Heart right ventricle (tissue), 16 donors: Measurements from ENCODE around the gene DENND1A. TPM values are rescaled to one million over a fixed set of nuclear protein-coding genes. Genes with fewer than 3 reads are reported as not detected.
"Not testable (repeated sequence)": the region's sequence is repeated elsewhere in the genome, so short reads cannot be mapped to it uniquely, and the experiment has no call there.

ENCODE experiments used
- ATAC-seq, 8 donors: fragments of 200-7000 bp; cut with Tn5 transposase; one replicate each; pipeline ENCODE4 v1.9.1; 2020; ENCODE audit warnings: mild to moderate bottlenecking in 8 of 8, moderate library complexity in 8 of 8, moderate number of reproducible peaks in 1 of 8
- DNase-seq, 2 donors: peaks; one replicate each; pipeline ENCODE4 v3.0.0-alpha.2; 2020
- H3K27ac ChIP-seq, 10 donors: fragments of 200-600 bp; sonication (generic) in 2 of 10; one replicate each; pipeline versions ENCODE4 v1.5.0 to v1.8.0; 2020 to 2022; ENCODE audit warnings: mild to moderate bottlenecking in 3 of 10
- H3K27me3 ChIP-seq, 7 donors: fragments of 200-600 bp; one replicate each; pipeline ENCODE4 v1.8.0; 2021 to 2022; ENCODE audit warnings: mild to moderate bottlenecking in 2 of 7
- H3K36me3 ChIP-seq, 9 donors: fragments of 200-600 bp; sonication (generic) in 1 of 9; one replicate each; pipeline versions ENCODE4 v1.5.0 to v1.8.0; 2020 to 2022; ENCODE audit warnings: mild to moderate bottlenecking in 2 of 9
- H3K4me1 ChIP-seq, 9 donors: fragments of 200-600 bp; sonication (generic) in 1 of 9; one replicate each; pipeline versions ENCODE4 v1.5.0 to v1.8.0; 2020 to 2022; ENCODE audit warnings: mild to moderate bottlenecking in 4 of 9
- H3K4me3 ChIP-seq, 10 donors: fragments of 200-600 bp; sonication (generic) in 2 of 10; one replicate each; pipeline versions ENCODE4 v1.5.0 to v1.8.0; 2020 to 2022; ENCODE audit warnings: mild to moderate bottlenecking in 7 of 10, moderate library complexity in 2 of 10
- H3K9me3 ChIP-seq, 11 donors: fragments of 200-600 bp in 10 of 11; sonication (generic) in 2 of 11; one replicate each; pipeline versions ENCODE4 v1.5.0 to v1.8.0; 2013 to 2022; ENCODE audit warnings: mild to moderate bottlenecking in 2 of 11, control low read depth in 1 of 11, moderate library complexity in 1 of 11
- WGBS, 2 donors: extraction: QIAGEN DNeasy Blood & Tissue Kit; methylation state at CpG; one replicate each; pipeline ENCODE4 v1.1.7; 2013; ENCODE audit warnings: inconsistent platforms in 1 of 2; 5-methylcytosine and 5-hydroxymethylcytosine counted together
- intact Hi-C, 10 donors: fragments of 100-400 bp; cut with DNase I; formaldehyde crosslinking; loops; one replicate each; pipeline versions ENCODE4 v1.11.1 to v1.14.2; 2022
- polyA plus RNA-seq, 2 donors: library from polyadenylated mRNA; stranded (reverse); fragments of 200-250 nt; gene quantifications; one replicate each; pipeline ENCODE4 v1.2.3, GENCODE V29; 2013
- total RNA-seq, 10 donors: library from RNA; stranded (reverse); fragmentation: NEBNext Ultra II Directional in 3 of 10; extraction: Animal tissue kit (Norgen Biotek cat#: 25700) in 3 of 10; gene quantifications; one replicate each; pipeline versions ENCODE4 v1.2.1 to v1.2.4, GENCODE V29; 2021 to 2023
- TF ChIP-seq, protein P1 (sequence below), 9 donors: fragments of 200-600 bp; sonication (generic) in 2 of 9; IDR thresholded peaks; one replicate each; pipeline versions ENCODE4 v1.5.0 to v1.8.0; 2021 to 2022; ENCODE audit warnings: antibody characterized with exemption in 9 of 9, mild to moderate bottlenecking in 5 of 9, moderate library complexity in 1 of 9
- donor health status: Arrhythmogenic right ventricular cardiomyopathy.
- donor health status: ischemic (EF 13 %, LVEDD 7.1; RV severe dilation, severe dysfunction).
- donor health status: healthy with polysubstance abuse.
- donor health status: DM: no; HTN: yes; CAD: no.
- donor health status: DM: no; HTN: no; CAD: no.
- donor health status: ischemic (EF 25% LVEDD 6.9; RV normal size, moderate dysfunction).
- donor health status: ischemic (EF 25% LVEDD 5.7; RV mildly dilated, moderate dysfunction).
- donor health status: healthy.
- donor health status: DM: yes; HTN: yes; CAD: no.
- donor health status: Ischemic cardiomyopathy.
- donor health status: ischemic (EF 35%, LVEDD 5.7; RV mildly dilated, moderate dysfunction).
- donor health status: nonischemic (EF 11% LVEDD 7.7; RV severe dilation, severe dysfunction).
- donor health status: DM: yes; HTN: yes; CAD: no.
- donor health status: PGD.
- donor health status: ischemic (EF 29% LVEDD 5.4; RV normal size, mild dysfunction).
- donor health status: nonischemic (EF 23%, LVEDD 6.1; RV moderate dilation, normal function).

DENND1A gene
- total and polyA plus RNA-seq, 12 donors: 7.3 to 19.6 (median 12.2) TPM

DNA sequence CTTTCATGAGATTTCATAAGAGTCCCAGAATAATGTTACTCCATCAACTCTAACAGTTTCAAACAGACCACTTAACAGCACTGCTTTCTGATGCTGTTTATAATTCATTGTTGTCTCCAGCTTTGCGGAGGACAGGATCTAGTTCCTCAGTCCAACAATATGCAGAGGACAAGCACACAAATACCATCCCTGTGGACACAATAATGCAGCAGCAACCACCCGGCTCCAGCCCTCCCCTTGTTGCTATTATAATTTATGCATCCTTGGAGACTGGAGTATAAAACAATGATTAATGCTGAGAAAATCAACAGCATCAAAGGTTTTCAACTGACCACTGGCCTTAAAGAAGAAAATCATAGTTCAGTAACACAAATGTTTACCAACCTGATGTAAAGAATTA lies 108.3 kb downstream of the DENND1A start:
- intact Hi-C loops: no loop called here
- no peak for ATAC-seq
- Histone ChIP-seq H3K4me1 (peaks cover 0 to 7% (median 0%) of the 10 kb centered on the region in 9 donors), H3K9me3 (no peaks in the 10 kb centered on the region), H3K4me3 (no peak overlapping the region), H3K27ac (no peak overlapping the region), H3K27me3 (no peaks in the 10 kb centered on the region), H3K36me3 (no peaks in the 10 kb centered on the region)
- TF ChIP-seq, protein P1, sequence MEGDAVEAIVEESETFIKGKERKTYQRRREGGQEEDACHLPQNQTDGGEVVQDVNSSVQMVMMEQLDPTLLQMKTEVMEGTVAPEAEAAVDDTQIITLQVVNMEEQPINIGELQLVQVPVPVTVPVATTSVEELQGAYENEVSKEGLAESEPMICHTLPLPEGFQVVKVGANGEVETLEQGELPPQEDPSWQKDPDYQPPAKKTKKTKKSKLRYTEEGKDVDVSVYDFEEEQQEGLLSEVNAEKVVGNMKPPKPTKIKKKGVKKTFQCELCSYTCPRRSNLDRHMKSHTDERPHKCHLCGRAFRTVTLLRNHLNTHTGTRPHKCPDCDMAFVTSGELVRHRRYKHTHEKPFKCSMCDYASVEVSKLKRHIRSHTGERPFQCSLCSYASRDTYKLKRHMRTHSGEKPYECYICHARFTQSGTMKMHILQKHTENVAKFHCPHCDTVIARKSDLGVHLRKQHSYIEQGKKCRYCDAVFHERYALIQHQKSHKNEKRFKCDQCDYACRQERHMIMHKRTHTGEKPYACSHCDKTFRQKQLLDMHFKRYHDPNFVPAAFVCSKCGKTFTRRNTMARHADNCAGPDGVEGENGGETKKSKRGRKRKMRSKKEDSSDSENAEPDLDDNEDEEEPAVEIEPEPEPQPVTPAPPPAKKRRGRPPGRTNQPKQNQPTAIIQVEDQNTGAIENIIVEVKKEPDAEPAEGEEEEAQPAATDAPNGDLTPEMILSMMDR (IDR thresholded peaks at IDR 0.05): no peak
- no peak for DNase-seq
- 77 to 80% methylated on average over 2 of the region's 2 CpGs for WGBS, 2 donors

DNA sequence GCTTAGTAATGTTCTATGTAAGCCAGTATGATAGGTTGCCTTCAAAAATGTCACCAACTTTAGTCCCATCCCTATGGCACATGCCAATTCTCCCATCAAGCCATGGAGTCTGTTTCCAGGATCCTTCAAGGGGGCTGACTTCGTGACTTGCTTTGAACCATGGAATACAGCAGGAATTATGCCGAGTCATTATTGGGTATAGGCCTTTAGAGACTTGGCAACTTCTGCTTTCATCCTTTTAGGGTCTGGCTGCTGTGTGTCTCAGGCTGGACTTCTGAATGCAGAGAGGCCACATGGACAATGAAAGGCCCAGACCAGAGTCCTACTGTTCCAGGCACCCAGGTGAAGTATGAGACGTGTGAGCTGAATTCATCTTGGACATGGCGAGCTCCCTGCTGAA lies 109.8 kb downstream of the DENND1A start:
- WGBS, 2 donors: 95 to 99% methylated on average over 4 of the region's 4 CpGs
- Histone ChIP-seq H3K4me1 (peaks cover 0 to 6% (median 0%) of the 10 kb centered on the region in 9 donors), H3K4me3 (no peak overlapping the region), H3K36me3 (no peaks in the 10 kb centered on the region), H3K9me3 (no peaks in the 10 kb centered on the region), H3K27ac (no peak overlapping the region), H3K27me3 (no peaks in the 10 kb centered on the region)
- DNase-seq: no peak
- intact Hi-C loops: no loop called here
- ATAC-seq: no peak
- TF ChIP-seq, protein P1 (IDR thresholded peaks at IDR 0.05): no peak

DNA sequence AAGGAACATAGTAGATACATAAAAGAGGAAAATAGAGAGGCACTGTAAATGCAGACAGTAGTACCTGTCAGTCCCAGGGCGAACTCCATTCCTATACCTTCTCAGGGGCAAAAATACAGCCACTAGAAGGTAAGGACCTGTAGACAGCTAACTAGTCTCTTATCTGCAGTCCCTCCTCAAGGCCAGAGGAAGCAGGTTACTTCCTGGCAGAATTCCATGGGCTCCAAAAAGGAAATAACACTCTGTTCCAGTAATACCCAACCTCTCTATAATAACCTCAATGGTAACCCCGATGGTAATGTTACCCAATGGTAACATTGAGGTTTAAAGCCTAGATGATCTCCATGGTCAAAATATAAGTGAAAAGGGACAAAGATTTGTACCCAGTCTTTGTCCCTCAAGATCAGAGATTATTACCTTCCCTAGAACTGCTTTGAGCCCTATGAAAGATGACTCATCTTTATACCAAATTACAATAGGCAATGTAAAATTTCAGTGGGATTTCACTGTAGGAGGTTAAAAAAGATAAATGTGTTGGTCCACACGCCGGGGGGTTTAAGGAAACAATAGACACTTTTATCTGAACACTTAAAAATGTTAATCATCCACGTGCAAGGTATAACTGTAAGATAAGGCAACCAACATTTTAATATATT lies 113.0 kb downstream of the DENND1A start:
- Histone ChIP-seq H3K27ac (no peak overlapping the region), H3K36me3 (no peaks in the 10 kb centered on the region), H3K9me3 (no peaks in the 10 kb centered on the region), H3K27me3 (no peaks in the 10 kb centered on the region), H3K4me3 (no peak overlapping the region), H3K4me1 (peaks cover 0 to 6% (median 0%) of the 10 kb centered on the region in 9 donors)
- DNase-seq (no peak), ATAC-seq (peak in 1 of 8 donors; percentile 29)
- TF ChIP-seq, protein P1 (IDR thresholded peaks at IDR 0.05): no peak
- 72 to 79% methylated on average over 5 of the region's 5 CpGs for WGBS, 2 donors
- intact Hi-C loops: no loop called here

DNA sequence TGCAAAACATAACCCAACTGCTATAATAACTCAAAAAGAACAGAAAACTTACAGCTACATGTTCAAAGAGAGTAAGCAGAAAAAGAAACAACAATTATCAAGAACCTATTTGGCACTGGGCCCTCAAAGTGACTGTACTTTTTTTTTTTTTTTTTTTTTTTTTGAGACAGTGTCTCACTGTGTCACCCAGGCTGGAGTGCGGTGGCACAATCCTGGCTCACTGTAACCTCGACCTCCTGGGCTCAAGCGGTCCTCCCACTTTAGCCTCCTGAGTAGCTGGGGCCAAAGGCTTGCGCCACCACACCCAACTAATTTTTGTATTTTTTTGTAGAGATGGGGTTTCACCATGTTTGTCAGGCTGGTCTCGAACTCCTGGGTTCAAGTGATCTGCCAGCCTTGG lies 114.1 kb downstream of the DENND1A start:
- H3K9me3 ChIP-seq, H3K27ac ChIP-seq, H3K4me3 ChIP-seq, DNase-seq, intact Hi-C loops, ATAC-seq, H3K36me3 ChIP-seq, H3K4me1 ChIP-seq, H3K27me3 ChIP-seq: not testable (repeated sequence)
- 89 to 96% methylated on average over 5 of the region's 5 CpGs for WGBS, 2 donors

DNA sequence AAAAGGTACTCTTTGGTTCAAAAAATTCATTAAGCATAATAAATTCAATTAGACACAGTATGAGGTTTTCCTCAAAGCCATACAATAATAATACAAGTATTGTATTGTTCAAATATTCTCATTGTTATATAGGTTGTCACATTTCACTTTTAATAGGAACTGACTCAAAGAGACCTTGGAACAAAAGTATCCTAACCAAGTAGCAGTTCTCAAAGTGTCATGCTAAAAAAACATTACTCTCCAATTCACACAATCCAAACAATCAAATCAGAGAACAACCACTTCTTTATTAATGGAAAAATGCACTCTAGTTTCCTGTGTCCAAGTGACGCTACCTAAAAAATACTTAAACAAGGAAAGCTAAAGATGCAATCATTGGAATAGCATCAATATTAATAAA lies 115.4 kb downstream of the DENND1A start:
- ATAC-seq (no peak), DNase-seq (no peak)
- TF ChIP-seq, protein P1 (IDR thresholded peaks at IDR 0.05): no peak
- 76 to 83% methylated on average over 1 of the region's 1 CpG for WGBS, 2 donors
- Histone ChIP-seq H3K4me3 (no peak overlapping the region), H3K36me3 (no peaks in the 10 kb centered on the region), H3K4me1 (peaks cover 0 to 6% (median 0%) of the 10 kb centered on the region in 9 donors), H3K27me3 (no peaks in the 10 kb centered on the region), H3K9me3 (no peaks in the 10 kb centered on the region), H3K27ac (no peak overlapping the region)
- intact Hi-C loops: no loop called here
